AG09309 (cell line): Measurements from ENCODE around the gene PPP2R1B.

Source experiments
- DNase-seq: peaks from one replicate; pipeline ENCODE4 v3.0.0-alpha.2; 2010; ENCODE audit warnings: low read depth
- H3K4me3 ChIP-seq: 2 replicates; pipeline ENCODE4 v1.5.1; 2011; ENCODE audit warnings: mild to moderate bottlenecking, low read depth, low read length, moderate library complexity; ENCODE audit not compliant: control insufficient read depth
- TF ChIP-seq, protein P1 (sequence below): IDR thresholded peaks from 2 replicates; pipeline ENCODE4 v1.5.1; 2011; ENCODE audit warnings: mild to moderate bottlenecking, low read depth, low read length, inconsistent platforms; ENCODE audit not compliant: insufficient read depth, control insufficient read depth; ENCODE audit errors: missing control alignments

Gene PPP2R1B

DNA sequence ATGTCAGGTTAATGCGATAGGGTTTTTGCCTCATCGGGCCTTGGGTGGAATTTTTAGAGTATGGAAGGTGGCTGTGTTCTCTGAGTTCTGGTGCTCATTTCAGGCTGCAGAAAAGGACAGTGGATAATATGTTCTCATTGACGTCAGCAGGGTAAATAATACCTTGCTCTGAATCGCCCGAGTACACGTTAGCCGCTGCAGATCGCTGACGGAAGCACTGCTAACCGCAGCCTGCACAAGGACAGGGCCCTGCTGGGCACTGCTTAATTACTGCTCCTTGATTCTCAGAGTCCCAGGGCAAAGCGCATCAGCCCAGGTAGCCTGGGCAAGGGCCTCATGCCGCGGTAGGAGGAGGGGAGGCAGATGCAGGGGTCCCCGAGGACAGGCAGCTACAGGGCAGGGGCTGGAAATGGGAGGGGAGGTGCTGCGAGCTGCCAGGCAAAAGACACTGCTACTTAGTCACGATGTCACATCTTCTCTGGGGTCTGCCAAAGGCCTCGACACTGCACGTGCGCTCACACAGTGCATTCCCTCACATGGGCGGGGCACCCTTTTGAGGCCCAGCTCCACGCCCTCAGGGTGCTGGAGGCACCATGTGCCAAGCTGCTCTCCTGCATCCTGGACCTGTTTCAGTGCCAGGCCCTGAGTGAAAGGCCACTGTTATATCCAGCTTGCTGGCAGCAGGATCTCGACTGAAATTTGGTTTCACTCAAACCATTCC lies 35.2 kb downstream of the PPP2R1B start:
- DNase-seq: no peak
- TF ChIP-seq, protein P1, sequence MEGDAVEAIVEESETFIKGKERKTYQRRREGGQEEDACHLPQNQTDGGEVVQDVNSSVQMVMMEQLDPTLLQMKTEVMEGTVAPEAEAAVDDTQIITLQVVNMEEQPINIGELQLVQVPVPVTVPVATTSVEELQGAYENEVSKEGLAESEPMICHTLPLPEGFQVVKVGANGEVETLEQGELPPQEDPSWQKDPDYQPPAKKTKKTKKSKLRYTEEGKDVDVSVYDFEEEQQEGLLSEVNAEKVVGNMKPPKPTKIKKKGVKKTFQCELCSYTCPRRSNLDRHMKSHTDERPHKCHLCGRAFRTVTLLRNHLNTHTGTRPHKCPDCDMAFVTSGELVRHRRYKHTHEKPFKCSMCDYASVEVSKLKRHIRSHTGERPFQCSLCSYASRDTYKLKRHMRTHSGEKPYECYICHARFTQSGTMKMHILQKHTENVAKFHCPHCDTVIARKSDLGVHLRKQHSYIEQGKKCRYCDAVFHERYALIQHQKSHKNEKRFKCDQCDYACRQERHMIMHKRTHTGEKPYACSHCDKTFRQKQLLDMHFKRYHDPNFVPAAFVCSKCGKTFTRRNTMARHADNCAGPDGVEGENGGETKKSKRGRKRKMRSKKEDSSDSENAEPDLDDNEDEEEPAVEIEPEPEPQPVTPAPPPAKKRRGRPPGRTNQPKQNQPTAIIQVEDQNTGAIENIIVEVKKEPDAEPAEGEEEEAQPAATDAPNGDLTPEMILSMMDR: no peak

GRCh38 chr11:111729831-111730311 lies 36.3 kb downstream of the PPP2R1B start:
- TF ChIP-seq, protein P1: no peak
- DNase-seq: no peak
- no peak overlapping the region for H3K4me3 ChIP-seq

More for the DNA sequence above, 35.2 kb downstream of the PPP2R1B start:
- H3K4me3 ChIP-seq: no peak overlapping the region

GRCh38 chr11:111729071-111729830 lies 36.9 kb downstream of the PPP2R1B start:
- TF ChIP-seq, protein P1: no peak
- DNase-seq: no peak
- no peak overlapping the region for H3K4me3 ChIP-seq

GRCh38 chr11:111727431-111727830 lies 38.8 kb downstream of the PPP2R1B start:
- no peak for DNase-seq
- TF ChIP-seq, protein P1: no peak
- H3K4me3 ChIP-seq: no peak overlapping the region

GRCh38 chr11:111726301-111726713 lies 39.9 kb downstream of the PPP2R1B start:
- no peak overlapping the region for H3K4me3 ChIP-seq
- TF ChIP-seq, protein P1: no peak
- DNase-seq: no peak

DNA sequence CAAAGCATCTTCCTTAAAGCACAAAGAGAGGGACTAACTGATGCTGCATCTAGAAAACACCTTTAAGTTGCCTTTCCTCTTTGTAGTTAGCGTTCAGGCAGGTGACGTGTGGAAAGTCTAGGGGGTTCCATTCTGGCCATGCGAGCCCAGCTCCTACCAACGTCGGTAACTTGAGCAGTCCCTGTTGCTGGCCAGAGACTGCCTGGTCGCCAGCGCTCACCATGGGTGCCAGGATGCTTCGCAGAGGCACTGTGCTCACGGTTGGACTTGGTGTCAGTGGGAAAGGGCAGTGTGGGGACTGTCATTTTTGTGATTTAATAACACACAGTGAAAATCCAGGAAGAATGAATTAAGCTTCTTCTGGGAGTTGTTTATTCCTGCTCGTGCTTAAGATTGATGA lies 40.6 kb downstream of the PPP2R1B start:
- TF ChIP-seq, protein P1: no peak
- H3K4me3 ChIP-seq: no peak overlapping the region
- no peak for DNase-seq
